ENCODE results near the gene SDF2L1. TPM values are rescaled to one million over a fixed set of nuclear protein-coding genes. Genes with fewer than 3 reads are reported as not detected.
A peak's percentile ranks its signal among the peaks of the same experiment; 100 is the strongest.

SDF2L1 gene
- total and polyA plus RNA-seq, 12 donors: 14.0 to 83.9 (median 27.4) TPM

DNA sequence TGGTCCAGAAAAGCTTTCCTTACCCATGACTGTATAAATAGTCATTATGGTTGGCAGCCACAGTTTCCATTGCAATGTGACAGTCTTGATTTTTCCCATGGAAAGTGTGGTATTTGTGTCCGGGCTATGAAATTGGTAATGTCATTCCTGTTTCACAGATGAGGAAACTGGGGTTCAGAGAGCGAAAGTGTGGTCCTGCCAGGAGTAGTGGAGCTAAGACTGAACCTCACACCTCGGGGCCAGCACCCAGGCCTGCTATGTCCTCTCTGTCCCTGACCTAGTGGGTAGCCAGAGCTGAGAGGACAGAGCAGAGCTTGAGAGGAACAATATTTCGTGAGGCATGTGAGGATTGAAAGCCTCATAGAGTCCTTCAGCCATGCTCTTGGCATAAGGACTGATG is 11.1 kb upstream of the SDF2L1 start:
- peaks cover 6 to 12% of the 10 kb centered on the region in 2 donors for H3K4me1 ChIP-seq (replicated peaks in 1 of 2)
- H3K36me3 ChIP-seq (replicated peaks in 1 of 2): no peaks in the 10 kb centered on the region
- WGBS, 4 donors: 80 to 89% (median 86%) methylated on average over 4 of the region's 4 CpGs
- H3K27me3 ChIP-seq: no peaks in the 10 kb centered on the region
- no peaks in the 10 kb centered on the region for H3K9me3 ChIP-seq (replicated peaks in 1 of 3)
- no peak for DNase-seq
- intact Hi-C loops (cut with DNase I): no loop called here
- no peak overlapping the region for H3K27ac ChIP-seq
- TF ChIP-seq, protein P1, sequence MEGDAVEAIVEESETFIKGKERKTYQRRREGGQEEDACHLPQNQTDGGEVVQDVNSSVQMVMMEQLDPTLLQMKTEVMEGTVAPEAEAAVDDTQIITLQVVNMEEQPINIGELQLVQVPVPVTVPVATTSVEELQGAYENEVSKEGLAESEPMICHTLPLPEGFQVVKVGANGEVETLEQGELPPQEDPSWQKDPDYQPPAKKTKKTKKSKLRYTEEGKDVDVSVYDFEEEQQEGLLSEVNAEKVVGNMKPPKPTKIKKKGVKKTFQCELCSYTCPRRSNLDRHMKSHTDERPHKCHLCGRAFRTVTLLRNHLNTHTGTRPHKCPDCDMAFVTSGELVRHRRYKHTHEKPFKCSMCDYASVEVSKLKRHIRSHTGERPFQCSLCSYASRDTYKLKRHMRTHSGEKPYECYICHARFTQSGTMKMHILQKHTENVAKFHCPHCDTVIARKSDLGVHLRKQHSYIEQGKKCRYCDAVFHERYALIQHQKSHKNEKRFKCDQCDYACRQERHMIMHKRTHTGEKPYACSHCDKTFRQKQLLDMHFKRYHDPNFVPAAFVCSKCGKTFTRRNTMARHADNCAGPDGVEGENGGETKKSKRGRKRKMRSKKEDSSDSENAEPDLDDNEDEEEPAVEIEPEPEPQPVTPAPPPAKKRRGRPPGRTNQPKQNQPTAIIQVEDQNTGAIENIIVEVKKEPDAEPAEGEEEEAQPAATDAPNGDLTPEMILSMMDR (IDR thresholded peaks at IDR 0.05): no peak
- TF ChIP-seq POLR2A (IDR thresholded peaks at IDR 0.05): no peak
- no peak overlapping the region for H3K4me3 ChIP-seq

GRCh38 chr22:21632237-21632895 is 9.7 kb upstream of the SDF2L1 start, which contains the start of gene CCDC116:
Gene CCDC116, plus strand, starts transcription at chr22:21632760. Its CDS starts 422 bp downstream, at chr22:21633182.
- DNase-seq: peak in 1 of 7 donors; percentile 37
- Histone ChIP-seq H3K27ac (no peak within 1 kb of the TSS), H3K36me3 (replicated peaks in 1 of 2) (no peaks in the 10 kb centered on the region), H3K4me1 (replicated peaks in 1 of 2) (peaks cover 6 to 12% of the 10 kb centered on the region in 2 donors), H3K27me3 (no peaks in the 10 kb centered on the region), H3K9me3 (replicated peaks in 1 of 3) (no peaks in the 10 kb centered on the region), H3K4me3 (no peak within 1 kb of the TSS)
- TF ChIP-seq POLR2A (IDR thresholded peaks at IDR 0.05): no peak
- TF ChIP-seq, protein P1 (IDR thresholded peaks at IDR 0.05): no peak
- intact Hi-C loops (cut with DNase I): no loop called here
- 77 to 84% (median 81%) methylated on average over 20 to 27 of the region's 27 CpGs for WGBS, 4 donors

DNA sequence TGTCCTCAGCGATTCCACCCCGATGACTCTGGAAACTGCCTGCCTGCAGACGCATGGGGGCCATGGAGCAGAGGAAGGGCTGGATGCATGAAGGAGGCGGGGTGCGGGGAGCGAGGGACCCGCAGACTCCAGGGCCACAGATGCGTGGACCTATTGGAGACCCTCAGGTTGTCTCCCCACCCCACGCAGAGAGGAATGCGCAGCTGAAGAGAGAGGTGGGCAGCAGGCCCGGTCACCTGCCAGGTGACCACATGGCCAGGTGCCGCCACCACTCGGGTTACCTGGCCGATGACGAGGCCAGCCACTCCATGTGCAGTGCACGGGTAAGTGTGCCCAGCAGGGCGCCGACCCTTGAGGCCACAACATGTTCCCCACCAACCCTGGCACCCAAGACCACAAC is 9.2 kb upstream of the SDF2L1 start:
- H3K4me3 ChIP-seq: no peak overlapping the region
- no peaks in the 10 kb centered on the region for H3K27me3 ChIP-seq
- DNase-seq: no peak
- 92 to 96% (median 93%) methylated on average over 10 to 18 of the region's 18 CpGs for WGBS, 4 donors
- no peaks in the 10 kb centered on the region for H3K36me3 ChIP-seq (replicated peaks in 1 of 2)
- no peaks in the 10 kb centered on the region for H3K9me3 ChIP-seq (replicated peaks in 1 of 3)
- H3K27ac ChIP-seq: no peak overlapping the region
- TF ChIP-seq POLR2A (IDR thresholded peaks at IDR 0.05): no peak
- TF ChIP-seq, protein P1 (IDR thresholded peaks at IDR 0.05): no peak
- peaks cover 6 to 12% of the 10 kb centered on the region in 2 donors for H3K4me1 ChIP-seq (replicated peaks in 1 of 2)
- intact Hi-C loops (cut with DNase I): no loop called here

DNA sequence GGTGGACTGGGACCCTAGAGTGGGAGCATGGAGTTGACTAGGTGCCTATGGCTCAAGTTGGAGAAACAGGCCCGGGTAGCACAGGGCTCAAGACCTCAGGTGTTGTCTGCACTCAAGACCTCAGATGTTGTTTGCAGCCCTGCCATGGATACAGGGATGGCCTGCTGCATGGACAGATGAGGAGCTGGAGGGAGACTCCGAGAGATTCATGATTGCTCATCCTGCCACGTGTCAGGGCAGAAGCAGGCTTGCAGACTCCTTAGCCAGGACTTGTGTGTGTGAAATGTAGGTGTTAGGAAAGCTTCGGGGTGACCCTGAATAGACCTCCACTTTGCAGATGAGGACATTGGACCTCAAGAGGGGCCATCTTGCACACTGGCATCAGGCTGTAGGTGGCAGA is 8.6 kb upstream of the SDF2L1 start:
- DNase-seq: no peak
- Histone ChIP-seq H3K36me3 (replicated peaks in 1 of 2) (no peaks in the 10 kb centered on the region), H3K27ac (no peak overlapping the region), H3K27me3 (no peaks in the 10 kb centered on the region), H3K9me3 (replicated peaks in 1 of 3) (no peaks in the 10 kb centered on the region), H3K4me3 (no peak overlapping the region), H3K4me1 (replicated peaks in 1 of 2) (peaks cover 6 to 12% of the 10 kb centered on the region in 2 donors)
- intact Hi-C loops (cut with DNase I): no loop called here
- 87 to 93% (median 90%) methylated on average over 4 of the region's 4 CpGs for WGBS, 4 donors
- TF ChIP-seq POLR2A (IDR thresholded peaks at IDR 0.05): no peak
- TF ChIP-seq, protein P1 (IDR thresholded peaks at IDR 0.05): no peak
